HG03460 (cell line): Measurements from ENCODE around the gene LOXHD1.

Experiments
- ATAC-seq: cut with Tn5 transposase; IDR thresholded peaks from one replicate; pipeline ENCODE4 v1.9.1; 2021; ENCODE audit not compliant: unreplicated experiment

The LOXHD1 gene

GRCh38 chr18:46458472-46458871 lies 198.5 kb downstream of the LOXHD1 start:
- no peak for ATAC-seq

GRCh38 chr18:46456691-46457090 lies 200.3 kb downstream of the LOXHD1 start:
- ATAC-seq = no peak

- no peak for ATAC-seq
Observed at GRCh38 chr18:46452820-46453219, 204.2 kb downstream of the LOXHD1 start.

GRCh38 chr18:46449499-46449898 lies 207.5 kb downstream of the LOXHD1 start:
- no peak for ATAC-seq

GRCh38 chr18:46449033-46449432 lies 208.0 kb downstream of the LOXHD1 start:
- ATAC-seq = no peak

GRCh38 chr18:46448347-46448746 lies 208.7 kb downstream of the LOXHD1 start:
- ATAC-seq = no peak

GRCh38 chr18:46447792-46448191 lies 209.2 kb downstream of the LOXHD1 start:
- ATAC-seq = no peak

- ATAC-seq = no peak
Observed at GRCh38 chr18:46447323-46447722, 209.7 kb downstream of the LOXHD1 start.

GRCh38 chr18:46445522-46446313 lies 211.3 kb downstream of the LOXHD1 start:
- no peak for ATAC-seq

GRCh38 chr18:46439037-46439436 lies 218.0 kb downstream of the LOXHD1 start:
- no peak for ATAC-seq

- ATAC-seq = no peak
Observed at GRCh38 chr18:46437061-46437460, 220.0 kb downstream of the LOXHD1 start.

- no peak for ATAC-seq
Observed at GRCh38 chr18:46436621-46437020, 220.4 kb downstream of the LOXHD1 start.

GRCh38 chr18:46435031-46435430 lies 222.0 kb downstream of the LOXHD1 start:
- ATAC-seq = no peak

GRCh38 chr18:46434629-46435028 lies 222.4 kb downstream of the LOXHD1 start:
- ATAC-seq = no peak

GRCh38 chr18:46433121-46433826 lies 223.7 kb downstream of the LOXHD1 start:
- ATAC-seq = no peak

- no peak for ATAC-seq
Observed at GRCh38 chr18:46431522-46432171, 225.4 kb downstream of the LOXHD1 start.

- no peak for ATAC-seq
Observed at GRCh38 chr18:46429649-46430224, 227.3 kb downstream of the LOXHD1 start.

- ATAC-seq = no peak
Observed at GRCh38 chr18:46429130-46429529, 227.9 kb downstream of the LOXHD1 start.

- no peak for ATAC-seq
Observed at GRCh38 chr18:46428368-46428767, 228.7 kb downstream of the LOXHD1 start.

- no peak for ATAC-seq
Observed at GRCh38 chr18:46427216-46427995, 229.6 kb downstream of the LOXHD1 start.
